Parathyroid adenoma (tissue), 2 donors: ENCODE results near the gene DBNL.

Experiments used
- H2AFZ ChIP-seq: fragments of 300-600 bp; sonication (generic); one replicate; pipeline ENCODE4 v1.7.0; 2017; ENCODE audit warnings: antibody characterized with exemption, mild to moderate bottlenecking
- H3K27ac ChIP-seq: fragments of 300-600 bp; sonication (generic); one replicate; pipeline ENCODE4 v1.7.0; 2017
- H3K27me3 ChIP-seq: fragments of 300-600 bp; sonication (generic); one replicate; pipeline ENCODE4 v1.7.0; 2017; ENCODE audit warnings: low read length; ENCODE audit not compliant: control insufficient read depth, insufficient read depth
- H3K36me3 ChIP-seq: fragments of 300-600 bp; sonication (generic); one replicate; pipeline ENCODE4 v1.7.0; 2017; ENCODE audit warnings: low read length; ENCODE audit not compliant: control insufficient read depth, insufficient read depth
- H3K4me1 ChIP-seq: fragments of 300-600 bp; sonication (generic); one replicate; pipeline ENCODE4 v1.7.0; 2017; ENCODE audit warnings: control low read depth
- H3K4me2 ChIP-seq: fragments of 300-600 bp; sonication (generic); one replicate; pipeline ENCODE4 v1.7.0; 2017; ENCODE audit warnings: low read length
- H3K4me3 ChIP-seq: fragments of 300-600 bp; sonication (generic); one replicate; pipeline ENCODE4 v1.7.0; 2017; ENCODE audit warnings: low read depth, low read length
- H3K79me2 ChIP-seq: fragments of 300-600 bp; sonication (generic); one replicate; pipeline ENCODE4 v1.7.0; 2017; ENCODE audit warnings: control low read depth
- H3K9ac ChIP-seq: fragments of 300-600 bp; sonication (generic); one replicate; pipeline ENCODE4 v1.7.0; 2017; ENCODE audit warnings: mild to moderate bottlenecking
- H3K9me3 ChIP-seq: fragments of 300-600 bp; sonication (generic); one replicate; pipeline ENCODE4 v1.7.0; 2017; ENCODE audit warnings: low read length; ENCODE audit not compliant: control insufficient read depth
- TF ChIP-seq, protein P1 (sequence below): fragments of 300-600 bp; sonication (generic); IDR thresholded peaks from one replicate; pipeline ENCODE4 v1.7.0; 2017; ENCODE audit warnings: antibody characterized with exemption, mild to moderate bottlenecking
- donor health status: primary hyperparathyroidism.

Gene DBNL

DNA sequence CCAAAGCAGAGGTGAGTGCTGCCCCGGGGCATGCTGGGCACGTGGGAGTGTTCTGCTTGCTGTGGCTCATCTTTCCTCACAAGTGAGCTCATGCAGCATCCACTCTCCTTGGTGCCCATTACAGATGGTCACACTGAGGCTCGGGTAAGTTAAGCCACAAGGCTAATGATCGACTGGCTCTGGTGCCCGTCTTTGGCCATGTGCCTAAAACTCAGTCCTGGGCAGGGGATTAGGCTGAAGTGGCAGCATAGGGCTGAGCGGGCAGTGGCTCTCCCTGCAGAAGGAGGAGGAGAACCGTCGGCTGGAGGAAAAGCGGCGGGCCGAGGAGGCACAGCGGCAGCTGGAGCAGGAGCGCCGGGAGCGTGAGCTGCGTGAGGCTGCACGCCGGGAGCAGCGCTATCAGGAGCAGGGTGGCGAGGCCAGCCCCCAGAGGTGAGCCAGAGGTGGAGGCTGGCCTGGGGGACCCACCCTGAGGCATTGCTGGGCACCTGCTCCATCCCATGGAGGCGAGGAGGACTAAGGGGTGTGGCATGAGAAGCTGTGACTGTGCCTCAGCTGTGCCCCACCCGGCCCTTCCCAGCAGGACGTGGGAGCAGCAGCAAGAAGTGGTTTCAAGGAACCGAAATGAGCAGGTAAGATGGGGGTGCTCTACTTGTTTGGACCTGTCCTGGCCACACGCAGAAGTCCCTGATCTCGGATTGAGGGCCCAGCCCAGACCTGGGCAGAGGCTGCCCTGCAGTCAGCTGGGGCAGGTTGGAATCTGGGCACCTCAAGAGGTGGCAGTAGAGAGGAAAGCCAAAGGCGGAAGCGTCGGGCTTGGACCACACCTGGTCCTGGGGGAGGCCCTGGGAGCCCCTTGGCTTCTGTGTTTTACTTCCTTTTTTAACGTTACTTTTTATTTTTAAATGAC, 13.6 kb downstream of the DBNL start:
- Histone ChIP-seq H3K4me3 (no peak overlapping the region), H3K27me3 (no peaks in the 10 kb centered on the region), H3K4me2 (no peak overlapping the region), H2AFZ (no peak overlapping the region), H3K36me3 (no peaks in the 10 kb centered on the region), H3K9ac (no peak overlapping the region), H3K4me1 (peaks cover 3% of the 10 kb centered on the region), H3K27ac (no peak overlapping the region), H3K79me2 (no peaks in the 10 kb centered on the region), H3K9me3 (no peaks in the 10 kb centered on the region)
- TF ChIP-seq, protein P1, sequence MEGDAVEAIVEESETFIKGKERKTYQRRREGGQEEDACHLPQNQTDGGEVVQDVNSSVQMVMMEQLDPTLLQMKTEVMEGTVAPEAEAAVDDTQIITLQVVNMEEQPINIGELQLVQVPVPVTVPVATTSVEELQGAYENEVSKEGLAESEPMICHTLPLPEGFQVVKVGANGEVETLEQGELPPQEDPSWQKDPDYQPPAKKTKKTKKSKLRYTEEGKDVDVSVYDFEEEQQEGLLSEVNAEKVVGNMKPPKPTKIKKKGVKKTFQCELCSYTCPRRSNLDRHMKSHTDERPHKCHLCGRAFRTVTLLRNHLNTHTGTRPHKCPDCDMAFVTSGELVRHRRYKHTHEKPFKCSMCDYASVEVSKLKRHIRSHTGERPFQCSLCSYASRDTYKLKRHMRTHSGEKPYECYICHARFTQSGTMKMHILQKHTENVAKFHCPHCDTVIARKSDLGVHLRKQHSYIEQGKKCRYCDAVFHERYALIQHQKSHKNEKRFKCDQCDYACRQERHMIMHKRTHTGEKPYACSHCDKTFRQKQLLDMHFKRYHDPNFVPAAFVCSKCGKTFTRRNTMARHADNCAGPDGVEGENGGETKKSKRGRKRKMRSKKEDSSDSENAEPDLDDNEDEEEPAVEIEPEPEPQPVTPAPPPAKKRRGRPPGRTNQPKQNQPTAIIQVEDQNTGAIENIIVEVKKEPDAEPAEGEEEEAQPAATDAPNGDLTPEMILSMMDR: no peak

GRCh38 chr7:44058759-44059218, 14.3 kb downstream of the DBNL start:
- TF ChIP-seq, protein P1: no peak
- peaks cover 3% of the 10 kb centered on the region for H3K4me1 ChIP-seq

DNA sequence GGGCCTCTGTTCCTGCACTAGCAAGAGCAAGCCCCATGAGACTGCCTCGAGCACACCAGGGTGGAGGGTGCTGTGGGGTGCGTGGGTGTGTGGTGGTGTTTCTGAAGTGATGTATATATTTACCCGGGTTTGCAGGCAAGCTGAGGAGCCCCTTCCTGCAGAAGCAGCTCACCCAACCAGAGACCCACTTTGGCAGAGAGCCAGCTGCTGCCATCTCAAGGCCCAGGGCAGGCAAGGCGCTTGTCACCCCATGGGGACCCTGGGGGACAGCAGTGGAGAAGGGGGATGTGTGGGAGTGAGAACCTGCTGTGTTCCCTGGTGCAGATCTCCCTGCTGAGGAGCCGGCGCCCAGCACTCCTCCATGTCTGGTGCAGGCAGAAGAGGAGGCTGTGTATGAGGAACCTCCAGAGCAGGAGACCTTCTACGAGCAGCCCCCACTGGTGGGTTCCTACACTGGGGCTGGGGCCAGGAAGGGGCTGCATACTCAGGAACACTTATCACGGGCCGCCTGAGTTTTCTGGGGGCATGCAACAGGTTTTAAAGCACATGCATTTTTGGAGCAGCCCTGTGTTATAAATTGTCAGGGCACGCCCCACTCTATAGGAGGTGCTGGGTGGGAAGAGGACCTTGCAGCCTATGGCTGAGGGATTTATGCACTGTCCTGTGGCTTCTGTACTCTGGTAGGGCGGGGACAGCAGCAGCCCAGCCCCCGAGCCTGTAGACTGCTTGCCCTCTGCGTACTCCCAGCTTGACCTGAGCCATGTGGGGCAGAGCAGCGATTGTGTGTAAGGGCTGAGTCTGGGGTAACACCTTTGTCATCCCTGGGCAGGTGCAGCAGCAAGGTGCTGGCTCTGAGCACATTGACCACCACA, 15.0 kb downstream of the DBNL start:
- H3K27ac ChIP-seq: no peak overlapping the region
- no peaks in the 10 kb centered on the region for H3K27me3 ChIP-seq
- TF ChIP-seq, protein P1: no peak
- H3K9ac ChIP-seq: no peak overlapping the region
- no peak overlapping the region for H2AFZ ChIP-seq
- H3K4me2 ChIP-seq: no peak overlapping the region
- no peaks in the 10 kb centered on the region for H3K79me2 ChIP-seq
- peaks cover 3% of the 10 kb centered on the region for H3K4me1 ChIP-seq
- no peak overlapping the region for H3K4me3 ChIP-seq
- H3K36me3 ChIP-seq: no peaks in the 10 kb centered on the region
- no peaks in the 10 kb centered on the region for H3K9me3 ChIP-seq

More at GRCh38 chr7:44058759-44059218, 14.3 kb downstream of the DBNL start:
- no peak overlapping the region for H2AFZ ChIP-seq
- H3K4me3 ChIP-seq: no peak overlapping the region
- no peak overlapping the region for H3K27ac ChIP-seq
- H3K4me2 ChIP-seq: no peak overlapping the region
- no peaks in the 10 kb centered on the region for H3K9me3 ChIP-seq
- no peak overlapping the region for H3K9ac ChIP-seq
- no peaks in the 10 kb centered on the region for H3K36me3 ChIP-seq
- H3K79me2 ChIP-seq: no peaks in the 10 kb centered on the region
- no peaks in the 10 kb centered on the region for H3K27me3 ChIP-seq

DNA sequence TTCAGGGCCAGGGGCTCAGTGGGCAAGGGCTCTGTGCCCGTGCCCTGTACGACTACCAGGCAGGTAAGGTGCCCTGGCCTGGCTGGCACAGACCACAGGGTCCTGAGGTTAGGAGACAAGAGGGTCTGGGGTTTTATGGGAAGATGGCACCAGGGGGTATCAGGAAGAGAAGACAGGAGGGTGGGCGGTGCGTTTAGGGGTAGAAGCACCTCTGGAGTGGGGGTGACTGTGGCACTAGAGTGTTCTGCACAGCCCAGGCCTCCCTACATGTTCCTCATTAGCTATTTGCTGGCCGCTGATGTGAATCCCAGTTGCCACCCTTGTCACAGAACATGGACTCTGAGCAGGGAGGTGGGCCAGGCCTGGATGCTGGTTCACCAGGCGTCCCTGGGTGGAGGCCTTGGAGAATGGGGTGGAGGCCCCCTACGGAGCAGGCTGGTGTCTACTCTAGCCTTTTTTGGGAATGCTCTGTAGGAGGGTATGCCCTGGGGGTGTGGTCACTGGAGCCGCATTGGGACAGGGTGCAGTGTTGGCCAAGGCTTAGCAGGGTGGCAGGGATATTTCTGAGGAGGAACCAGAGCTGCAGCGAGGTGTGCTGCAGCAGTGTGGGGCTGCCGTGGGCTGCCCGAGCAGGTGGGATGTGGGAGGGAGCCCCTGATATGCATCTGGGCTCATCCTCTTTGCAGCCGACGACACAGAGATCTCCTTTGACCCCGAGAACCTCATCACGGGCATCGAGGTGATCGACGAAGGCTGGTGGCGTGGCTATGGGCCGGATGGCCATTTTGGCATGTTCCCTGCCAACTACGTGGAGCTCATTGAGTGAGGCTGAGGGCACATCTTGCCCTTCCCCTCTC, 15.8 kb downstream of the DBNL start:
- Histone ChIP-seq H3K4me1 (peaks cover 5% of the 10 kb centered on the region), H3K9ac (no peak overlapping the region), H3K79me2 (no peaks in the 10 kb centered on the region), H3K9me3 (no peaks in the 10 kb centered on the region), H3K4me2 (no peak overlapping the region), H3K27me3 (no peaks in the 10 kb centered on the region), H3K4me3 (no peak overlapping the region), H3K27ac (no peak overlapping the region), H3K36me3 (no peaks in the 10 kb centered on the region), H2AFZ (no peak overlapping the region)
- TF ChIP-seq, protein P1: no peak
